ENCODE data around the gene ZSCAN22.
"Not testable (repeated sequence)": the region's sequence is repeated elsewhere in the genome, so short reads cannot be mapped to it uniquely, and the experiment has no call there.

Gene ZSCAN22

GRCh38 chr19:58326914-58327726 lies at the start of gene ZSCAN22:
Gene ZSCAN22 (plus strand): TSS chr19:58326994. CDS start chr19:58334803, 7,809 bp downstream.
- peak; percentile 90 for DNase-seq

- DNase-seq: no peak
These were observed 49.6 kb upstream of the ZSCAN22 start for GRCh38 chr19:58277197-58277596.

GRCh38 chr19:58277748-58278540 lies 48.9 kb upstream of the ZSCAN22 start:
- DNase-seq: no peak

- DNase-seq: peak; percentile 98
These were observed 48.2 kb upstream of the ZSCAN22 start, which contains the start of gene ZNF8 for GRCh38 chr19:58278541-58279041. Gene ZNF8 (plus strand): TSS chr19:58278955. CDS start chr19:58279082, 127 bp downstream.

- no peak for DNase-seq
These were observed 47.5 kb upstream of the ZSCAN22 start for GRCh38 chr19:58279042-58279924.

- no peak for DNase-seq
These were observed 46.9 kb upstream of the ZSCAN22 start for GRCh38 chr19:58279925-58280316.

GRCh38 chr19:58284199-58284598 lies 42.6 kb upstream of the ZSCAN22 start:
- DNase-seq: no peak

GRCh38 chr19:58291943-58292342 lies 34.9 kb upstream of the ZSCAN22 start:
- no peak for DNase-seq

- DNase-seq: no peak
These were observed 31.9 kb upstream of the ZSCAN22 start for GRCh38 chr19:58294743-58295374.

GRCh38 chr19:58296104-58296503 lies 30.7 kb upstream of the ZSCAN22 start:
- no peak for DNase-seq

GRCh38 chr19:58300620-58301019 lies 26.2 kb upstream of the ZSCAN22 start:
- DNase-seq: no peak

GRCh38 chr19:58304255-58304654 lies 22.5 kb upstream of the ZSCAN22 start:
- no peak for DNase-seq

- DNase-seq: no peak
These were observed 22.1 kb upstream of the ZSCAN22 start for GRCh38 chr19:58304748-58305064.

GRCh38 chr19:58305065-58305931 lies 21.5 kb upstream of the ZSCAN22 start, which contains the start of gene ERVK3-1:
Gene ERVK3-1 (plus strand): TSS chr19:58305377. CDS start chr19:58312169, 6,792 bp downstream.
- DNase-seq: peak; percentile 96

GRCh38 chr19:58305932-58306323 lies 20.9 kb upstream of the ZSCAN22 start:
- no peak for DNase-seq

- no peak for DNase-seq
These were observed 19.1 kb upstream of the ZSCAN22 start for GRCh38 chr19:58307736-58308135.

GRCh38 chr19:58310685-58311084 lies 16.1 kb upstream of the ZSCAN22 start:
- not testable (repeated sequence) for DNase-seq

- peak; percentile 33 for DNase-seq
These were observed 15.4 kb upstream of the ZSCAN22 start for GRCh38 chr19:58311345-58311865.

GRCh38 chr19:58315580-58315979 lies 11.2 kb upstream of the ZSCAN22 start:
- no peak for DNase-seq

GRCh38 chr19:58317476-58318072 lies 9.2 kb upstream of the ZSCAN22 start:
- DNase-seq: no peak

All from NCI-H1694 treated with DMSO at 0.1 percent for 48 hours (cell line).